ENCODE data around the gene ARMC5.

The ARMC5 gene

GRCh38 chr16:31461921-31462804, 2.9 kb downstream of the ARMC5 start:
- DNase-seq (ENCODE audit: low spot score): no peak

DNA sequence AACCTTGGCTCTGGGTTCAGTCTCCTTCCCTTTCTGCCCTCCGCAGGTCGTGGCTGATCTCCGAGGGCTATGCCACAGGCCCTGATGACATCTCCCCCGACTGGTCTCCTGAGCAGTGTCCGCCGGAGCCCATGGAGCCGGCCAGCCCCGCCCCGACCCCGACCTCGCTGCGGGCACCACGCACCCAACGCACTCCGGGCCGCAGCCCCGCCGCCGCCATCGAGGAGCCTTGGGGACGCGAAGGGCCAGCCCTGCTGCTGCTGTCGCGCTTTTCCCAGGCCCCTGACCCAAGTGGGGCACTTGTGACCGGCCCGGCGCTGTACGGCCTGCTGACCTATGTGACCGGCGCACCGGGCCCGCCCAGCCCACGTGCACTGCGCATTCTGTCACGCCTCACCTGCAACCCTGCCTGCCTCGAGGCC, 5.1 kb downstream of the ARMC5 start:
- no peak for DNase-seq (ENCODE audit: low spot score)

DNA sequence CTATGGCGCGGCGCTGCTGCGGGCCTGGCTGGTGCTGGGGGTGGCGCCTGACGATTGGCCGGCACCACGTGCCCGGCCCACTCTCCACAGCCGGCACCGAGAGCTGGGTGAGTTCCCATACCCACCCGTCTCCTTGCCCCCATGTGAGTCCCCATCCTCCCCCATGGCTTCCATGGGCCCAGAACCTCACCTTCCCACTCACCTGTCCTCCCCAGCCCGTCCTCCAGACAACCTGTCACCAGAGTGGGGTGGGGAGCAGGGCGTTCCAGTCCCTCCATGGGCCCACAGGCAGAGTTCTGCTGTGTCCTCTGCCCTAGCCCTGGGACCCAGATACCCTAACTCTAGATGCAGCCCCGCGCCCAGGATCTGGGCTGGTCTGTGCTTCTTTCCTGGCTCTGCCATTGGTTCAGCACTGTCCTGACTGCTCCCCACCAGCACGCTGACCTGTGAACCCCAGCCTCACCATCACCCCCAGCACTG, 5.5 kb downstream of the ARMC5 start:
- no peak for DNase-seq (ENCODE audit: low spot score)

- DNase-seq (ENCODE audit: low spot score): no peak
These were observed 6.6 kb downstream of the ARMC5 start for GRCh38 chr16:31465788-31466370.

DNA sequence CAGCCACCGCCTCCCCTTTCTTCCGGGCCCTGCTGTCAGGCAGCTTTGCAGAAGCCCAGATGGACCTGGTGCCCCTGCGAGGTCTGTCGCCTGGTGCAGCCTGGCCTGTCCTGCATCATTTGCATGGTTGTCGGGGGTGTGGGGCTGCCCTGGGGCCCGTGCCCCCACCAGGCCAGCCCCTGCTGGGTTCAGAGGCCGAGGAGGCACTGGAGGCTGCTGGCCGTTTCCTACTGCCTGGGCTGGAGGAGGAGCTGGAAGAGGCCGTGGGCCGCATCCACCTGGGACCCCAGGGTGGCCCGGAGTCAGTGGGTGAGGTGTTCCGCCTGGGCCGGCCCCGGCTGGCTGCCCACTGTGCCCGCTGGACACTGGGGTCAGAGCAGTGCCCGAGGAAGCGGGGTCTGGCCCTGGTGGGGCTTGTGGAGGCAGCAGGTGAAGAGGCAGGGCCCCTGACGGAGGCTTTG, 7.1 kb downstream of the ARMC5 start:
- no peak for DNase-seq (ENCODE audit: low spot score)

DNA sequence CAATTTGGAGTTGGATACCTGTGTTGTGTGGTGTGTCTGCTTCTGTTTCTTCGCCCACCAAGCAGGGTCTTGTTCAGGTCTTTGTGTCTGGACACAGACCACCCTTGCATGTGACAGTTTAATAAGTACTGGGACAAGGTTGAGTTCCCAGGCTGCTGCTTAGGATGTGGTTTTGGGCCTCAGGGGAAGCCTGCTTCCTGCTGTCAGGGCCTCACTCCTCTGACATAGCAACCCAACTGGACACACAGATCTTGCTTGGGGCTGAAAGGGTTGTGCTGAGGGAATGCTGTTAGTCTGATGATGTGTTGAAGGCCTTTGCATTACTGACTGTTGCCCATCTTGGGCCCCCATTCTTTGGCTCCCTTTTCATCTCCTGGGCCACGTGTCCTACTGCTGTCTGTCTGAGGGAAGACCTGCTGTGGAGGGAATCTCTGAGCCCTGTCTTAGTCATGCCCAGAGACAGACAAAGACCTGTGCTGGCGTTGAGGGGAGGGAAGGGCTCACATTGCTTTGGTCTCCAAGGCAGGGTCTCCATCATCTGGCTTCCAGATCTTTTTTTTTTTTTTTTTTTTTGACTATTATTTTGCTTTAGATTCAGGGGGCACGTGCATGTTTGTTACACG, 8.0 kb downstream of the ARMC5 start:
- no peak for DNase-seq (ENCODE audit: low spot score)

GRCh38 chr16:31467858-31468257, 8.6 kb downstream of the ARMC5 start:
- no peak for DNase-seq (ENCODE audit: low spot score)

- no peak for DNase-seq (ENCODE audit: low spot score)
These were observed 11.3 kb downstream of the ARMC5 start for GRCh38 chr16:31470615-31471014.

DNA sequence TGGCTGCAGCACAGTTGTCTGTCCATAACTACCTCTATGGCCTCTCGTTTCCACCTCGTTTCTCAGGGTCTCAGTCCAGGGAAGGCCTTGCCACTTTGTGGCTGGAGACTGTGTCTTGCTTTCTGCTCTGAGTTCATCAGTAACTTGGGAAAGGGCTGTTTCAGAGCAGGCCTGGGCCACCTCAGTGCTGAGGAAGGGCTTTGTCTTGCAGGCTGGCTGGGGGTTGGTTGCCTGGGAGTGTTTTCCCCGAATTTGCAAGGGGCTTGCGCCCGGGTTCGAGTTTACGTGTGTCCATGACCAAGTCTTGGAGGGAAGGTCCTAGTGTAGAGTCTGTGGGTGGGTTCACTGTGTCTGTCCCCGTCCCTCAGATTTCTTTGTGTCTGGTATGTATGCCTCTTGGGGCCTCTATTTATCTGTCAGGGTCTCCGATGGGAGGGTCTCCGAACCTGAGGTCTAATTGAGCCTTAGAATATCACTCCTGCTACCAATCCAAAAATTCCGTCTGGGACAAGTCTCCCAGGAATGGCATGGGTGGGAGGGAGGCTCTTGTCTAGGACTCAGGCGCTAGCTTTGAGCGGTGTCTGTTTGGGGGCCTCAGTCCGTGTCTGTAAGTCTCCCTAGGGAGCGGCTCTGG, 12.1 kb downstream of the ARMC5 start:
- DNase-seq (ENCODE audit: low spot score): no peak

GRCh38 chr16:31471875-31472708, 12.8 kb downstream of the ARMC5 start, which contains the start of gene TGFB1I1:
Gene TGFB1I1 (plus strand): TSS chr16:31472152. CDS start chr16:31472189, 37 bp downstream.
- peak; percentile 87 for DNase-seq (ENCODE audit: low spot score)

DNA sequence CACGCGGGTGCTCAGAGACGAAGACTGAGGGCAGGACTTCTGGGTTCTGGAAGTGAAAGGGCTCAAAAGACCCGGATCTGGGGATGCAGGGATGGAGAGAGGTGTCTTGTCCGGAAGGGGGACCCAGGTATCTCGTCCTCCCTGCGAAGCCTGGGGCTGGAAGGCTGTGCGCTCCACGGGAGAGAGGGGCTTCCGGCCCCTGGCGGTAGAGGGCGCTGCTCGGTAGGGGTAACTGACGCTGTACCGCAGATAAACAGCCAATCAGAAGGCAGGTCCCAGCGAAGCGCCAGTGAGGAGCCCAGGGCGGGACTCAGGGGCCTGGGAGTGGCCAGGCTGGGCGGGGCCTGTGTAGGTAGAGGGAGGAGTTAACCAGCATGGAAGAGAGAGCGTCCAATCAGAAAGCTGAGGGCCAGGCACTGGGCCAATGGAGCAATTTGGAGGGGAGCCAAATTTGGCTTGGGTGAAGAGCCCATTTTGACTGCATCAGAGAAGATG, 13.5 kb downstream of the ARMC5 start:
- peak; percentile 89 for DNase-seq (ENCODE audit: low spot score)

DNA sequence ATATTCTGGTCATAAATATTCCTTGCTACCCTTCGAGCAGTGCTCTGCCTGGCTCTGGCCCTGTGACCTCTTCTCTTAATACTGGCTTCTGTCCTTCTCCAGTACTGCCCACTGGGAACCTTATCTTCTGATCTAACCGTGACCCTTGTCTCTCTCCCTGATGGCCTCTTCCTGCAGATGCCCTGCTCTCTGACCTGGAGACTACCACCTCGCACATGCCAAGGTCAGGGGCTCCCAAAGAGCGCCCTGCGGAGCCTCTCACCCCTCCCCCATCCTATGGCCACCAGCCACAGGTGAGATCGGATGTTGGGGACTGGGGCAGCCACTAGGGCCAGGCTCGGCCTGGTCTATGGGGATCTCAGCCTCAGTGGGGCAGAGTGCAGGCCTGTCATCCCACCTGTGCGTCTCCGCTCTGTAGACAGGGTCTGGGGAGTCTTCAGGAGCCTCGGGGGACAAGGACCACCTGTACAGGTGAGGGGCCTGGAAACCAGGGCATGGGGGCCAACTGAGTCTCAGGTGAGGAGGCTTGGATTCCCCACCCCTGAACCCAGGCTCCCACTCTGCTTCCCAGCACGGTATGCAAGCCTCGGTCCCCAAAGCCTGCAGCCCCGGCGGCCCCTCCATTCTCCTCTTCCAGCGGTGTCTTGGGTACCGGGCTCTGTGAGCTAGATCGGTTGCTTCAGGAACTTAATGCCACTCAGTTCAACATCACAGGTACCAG, 14.1 kb downstream of the ARMC5 start:
- DNase-seq (ENCODE audit: low spot score): no peak

- DNase-seq (ENCODE audit: low spot score): no peak
These were observed 14.9 kb downstream of the ARMC5 start for GRCh38 chr16:31474173-31474714.

DNA sequence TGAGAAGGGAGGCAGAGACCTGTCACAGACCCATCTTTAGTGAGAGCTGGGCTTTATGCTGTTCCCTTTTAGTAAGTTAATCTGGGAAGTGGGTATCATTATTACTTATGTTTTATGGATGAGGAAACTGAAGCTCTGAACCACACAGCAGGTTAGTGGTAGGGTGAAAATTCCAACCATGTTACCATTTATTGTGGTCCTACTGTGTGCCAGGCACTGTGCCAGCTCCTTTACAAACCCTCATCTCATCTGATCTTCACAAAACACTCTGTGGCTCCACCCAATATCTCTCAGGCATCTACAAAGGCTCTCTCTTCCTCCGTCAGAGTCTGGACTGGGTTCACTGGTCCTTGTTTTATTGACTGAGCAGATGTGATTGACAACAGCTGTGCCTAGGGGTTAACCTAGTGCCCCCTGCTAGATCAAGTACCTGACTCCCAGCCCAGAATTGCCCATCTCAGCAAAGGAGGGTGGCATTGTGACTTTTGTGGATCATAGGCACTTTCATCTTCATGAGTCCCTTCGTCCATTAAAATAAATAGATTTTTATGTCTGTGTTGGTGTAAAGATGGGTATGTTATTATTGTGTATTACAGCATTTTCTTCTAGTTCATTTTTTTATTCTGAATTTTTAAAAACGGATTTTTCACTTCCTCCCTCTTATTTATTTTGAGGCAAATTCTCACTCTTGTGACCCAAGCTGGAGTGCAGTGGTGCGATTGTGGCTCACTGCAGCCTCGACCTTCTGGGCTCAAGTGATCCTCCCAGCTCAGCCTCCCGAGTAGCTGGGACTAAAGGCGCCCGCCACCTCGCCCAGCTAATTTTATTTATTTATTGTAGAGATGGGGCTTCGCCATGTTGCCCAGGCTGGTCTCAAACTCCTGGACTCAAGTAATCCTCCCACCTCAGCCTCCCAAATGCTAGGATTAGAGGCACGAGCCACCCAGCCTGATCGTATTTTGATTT, 15.8 kb downstream of the ARMC5 start:
- no peak for DNase-seq (ENCODE audit: low spot score)

- no peak for DNase-seq (ENCODE audit: low spot score)
These were observed 16.6 kb downstream of the ARMC5 start for GRCh38 chr16:31475946-31476302.

GRCh38 chr16:31476303-31477219, 17.3 kb downstream of the ARMC5 start:
- no peak for DNase-seq (ENCODE audit: low spot score)

DNA sequence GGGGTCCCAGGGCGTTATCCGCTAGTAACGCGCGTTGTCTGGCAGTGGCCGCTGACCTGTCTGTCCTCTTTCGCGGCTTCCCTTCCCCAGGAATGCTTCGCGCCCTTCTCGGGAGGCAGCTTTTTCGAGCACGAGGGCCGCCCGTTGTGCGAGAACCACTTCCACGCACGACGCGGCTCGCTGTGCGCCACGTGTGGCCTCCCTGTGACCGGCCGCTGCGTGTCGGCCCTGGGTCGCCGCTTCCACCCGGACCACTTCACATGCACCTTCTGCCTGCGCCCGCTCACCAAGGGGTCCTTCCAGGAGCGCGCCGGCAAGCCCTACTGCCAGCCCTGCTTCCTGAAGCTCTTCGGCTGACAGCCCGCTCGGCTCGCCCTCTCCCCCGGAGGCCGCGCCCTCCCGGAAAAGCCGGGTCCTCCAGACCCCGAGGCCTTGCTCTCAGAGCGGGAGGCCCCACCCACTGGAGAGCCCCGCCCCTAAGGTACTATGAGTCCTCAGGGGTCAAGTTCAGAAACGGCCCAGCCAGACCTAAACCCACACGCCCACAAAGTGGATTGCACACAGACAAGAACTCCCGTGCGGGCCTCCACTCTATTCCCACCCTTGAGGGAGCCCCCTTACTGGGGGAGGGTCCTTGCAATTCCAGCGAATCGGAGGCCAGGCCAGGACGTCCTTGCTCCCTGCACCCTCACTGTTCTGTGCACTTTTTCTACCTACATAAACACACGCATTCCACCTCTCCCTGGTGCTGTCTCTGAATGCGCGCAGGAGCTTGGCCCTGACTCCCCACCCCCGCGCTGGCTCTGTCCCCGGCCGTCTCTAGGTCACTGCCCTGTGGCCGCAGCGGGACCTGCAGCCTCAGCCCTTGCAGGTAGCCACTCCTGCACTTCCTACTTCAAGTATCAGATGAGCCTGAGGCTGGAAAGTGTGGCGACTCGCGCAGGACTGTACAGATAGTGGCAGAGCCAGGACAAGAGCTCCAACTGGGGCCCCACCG, 18.2 kb downstream of the ARMC5 start:
- DNase-seq (ENCODE audit: low spot score): no peak

Measured in left forelimb (tissue), 1 donor.